Keratinocyte (primary cell): ENCODE data around the gene ATP11A. TPM values are rescaled to one million over a fixed set of nuclear protein-coding genes. Genes with fewer than 3 reads are reported as not detected.

Experiments
- DNase-seq: peaks from one replicate; pipeline ENCODE4 v3.0.0-alpha.2; 2011; ENCODE audit warnings: low read depth, missing footprints, low spot score
- FAIRE-seq: peaks from 2 replicates; lab custom pipeline; 2011; peaks lifted over from hg19 to GRCh38; lab: Jason Lieb, UNC
- H2AFZ ChIP-seq: 2 replicates; pipeline ENCODE4 v1.6.0; 2012; ENCODE audit warnings: low read length, control low read depth, inconsistent platforms; ENCODE audit not compliant: control insufficient read depth
- H3K27ac ChIP-seq: 2 replicates; pipeline ENCODE4 v1.5.1; 2011; ENCODE audit warnings: low read length; ENCODE audit not compliant: control insufficient read depth, insufficient read depth
- H3K27me3 ChIP-seq: 3 replicates; pipeline ENCODE4 v1.6.0; 2011; ENCODE audit warnings: low read length; ENCODE audit not compliant: control insufficient read depth, insufficient read depth; ENCODE audit errors: extremely low read depth
- H3K36me3 ChIP-seq, 2 experiments: 2 replicates in 1 of 2; 3 replicates in 1 of 2; pipeline ENCODE4 v1.5.1; 2011; ENCODE audit warnings: low read length in 2 of 2, mild to moderate bottlenecking in 1 of 2; ENCODE audit not compliant: control insufficient read depth in 2 of 2, insufficient read depth in 2 of 2; ENCODE audit errors: extremely low read depth in 1 of 2
- H3K4me1 ChIP-seq: 3 replicates; pipeline ENCODE4 v1.5.1; 2011; ENCODE audit warnings: low read length; ENCODE audit not compliant: control insufficient read depth, insufficient read depth; ENCODE audit errors: extremely low read depth
- H3K4me2 ChIP-seq: 3 replicates; pipeline ENCODE4 v1.6.0; 2011; ENCODE audit warnings: low read depth, low read length; ENCODE audit not compliant: control insufficient read depth, insufficient read depth; ENCODE audit errors: extremely low read depth
- H3K4me3 ChIP-seq, 3 experiments: fragments of 200-600 bp in 1 of 3; sonication (generic) in 1 of 3; 2 replicates in 2 of 3; 3 replicates in 1 of 3; pipeline ENCODE4 v1.5.1; 2011 to 2016; ENCODE audit warnings: low read length in 3 of 3, mild to moderate bottlenecking in 3 of 3, control low read depth in 2 of 3, inconsistent platforms in 1 of 3, low read depth in 1 of 3, mixed read lengths in 1 of 3, mixed run types in 1 of 3, moderate library complexity in 1 of 3; ENCODE audit not compliant: control insufficient read depth in 2 of 3, insufficient read depth in 2 of 3; ENCODE audit errors: extremely low read depth in 1 of 3
- H3K79me2 ChIP-seq: 2 replicates; pipeline ENCODE4 v1.6.0; 2012; ENCODE audit warnings: low read length; ENCODE audit not compliant: control insufficient read depth, insufficient read depth
- H3K9ac ChIP-seq: 3 replicates; pipeline ENCODE4 v1.6.0; 2011; ENCODE audit warnings: low read length; ENCODE audit not compliant: control insufficient read depth, insufficient read depth; ENCODE audit errors: extremely low read depth
- H3K9me1 ChIP-seq: 3 replicates; pipeline ENCODE4 v1.6.0; 2011; ENCODE audit warnings: low read length; ENCODE audit not compliant: control insufficient read depth, insufficient read depth; ENCODE audit errors: extremely low read depth
- H3K9me3 ChIP-seq: 2 replicates; pipeline ENCODE4 v1.5.1; 2012; ENCODE audit warnings: low read depth, low read length; ENCODE audit not compliant: control insufficient read depth
- H4K20me1 ChIP-seq: 3 replicates; pipeline ENCODE4 v1.6.0; 2011; ENCODE audit warnings: low read length; ENCODE audit not compliant: control insufficient read depth, insufficient read depth; ENCODE audit errors: extremely low read depth
- EZH2 ChIP-seq: IDR thresholded peaks from one replicate; pipeline ENCODE4 v1.6.1; 2012; ENCODE audit warnings: inconsistent platforms, mild to moderate bottlenecking, low read length, moderate library complexity
- dilution Hi-C: fragments of 300-500 bp; cut with MboI; formaldehyde crosslinking; loops from one replicate; pipeline ENCODE4 v1.7.0; 2020; ENCODE audit warnings: low sequenced_read_pairs; ENCODE audit not compliant: extremely low pct_ligation_motif_present
- polyA plus RNA-seq, 5 experiments: library from polyadenylated mRNA; depleted of rRNA in 3 of 5; stranded (reverse) in 3 of 5; stranded (forward) in 1 of 5; unstranded in 1 of 5; fragments of >200 nt; gene quantifications; 1 replicate in 1 of 5; 2 replicates in 3 of 5; 3 replicates in 1 of 5; pipeline versions ENCODE4 v1.2.1 to v1.2.3, GENCODE V29; 2011 to 2012; ENCODE audit warnings: missing spikeins in 2 of 5, low read depth in 1 of 5, low replicate concordance in 1 of 5
- TF ChIP-seq, protein P1 (sequence below), 3 experiments: IDR thresholded peaks in 1 of 3; conservative IDR thresholded peaks in 1 of 3; optimal IDR thresholded peaks in 1 of 3; 2 replicates in 2 of 3; 3 replicates in 1 of 3; pipeline versions ENCODE3 to v1.5.1; 2011; ENCODE audit warnings: low read length in 3 of 3, mild to moderate bottlenecking in 3 of 3, moderate library complexity in 2 of 3, control low read depth in 1 of 3, inconsistent platforms in 1 of 3; ENCODE audit not compliant: insufficient read depth in 2 of 3; ENCODE audit errors: extremely low read depth in 1 of 3

Gene ATP11A
- polyA plus RNA-seq, 1 donor (not counting 4 experiments of a cell fraction or from before 2014, with no cell fraction given): 4.3 TPM

DNA sequence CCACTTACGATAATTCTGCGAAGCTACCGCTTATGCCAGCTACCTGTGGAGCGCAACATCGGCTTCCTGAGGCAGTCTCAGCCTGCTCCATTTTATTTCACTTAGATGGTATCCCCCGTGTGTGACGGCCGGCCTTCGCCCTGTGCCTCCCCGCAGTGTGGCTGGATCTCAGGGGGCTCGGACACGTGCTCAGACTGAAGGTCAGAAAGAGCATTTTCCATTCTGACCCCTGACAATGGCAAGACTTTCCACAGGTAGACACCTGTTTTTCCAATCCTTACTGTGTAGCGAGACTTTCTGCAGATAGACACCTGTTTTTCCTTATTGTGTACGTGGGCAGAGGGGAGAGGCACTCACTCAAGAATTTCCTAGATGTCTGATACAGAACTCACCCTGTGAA is 52.7 kb downstream of the ATP11A start:
- no peak for DNase-seq

GRCh38 chr13:112743451-112744167 is 53.8 kb downstream of the ATP11A start:
- Histone ChIP-seq H3K9ac (no peak overlapping the region), H3K79me2 (peaks cover 15% of the 10 kb centered on the region), H4K20me1 (peaks cover 10% of the 10 kb centered on the region), H3K36me3 (no peaks in the 10 kb centered on the region), H3K9me1 (no peaks in the 10 kb centered on the region), H3K9me3 (no peaks in the 10 kb centered on the region), H3K4me2 (no peak overlapping the region), H3K4me1 (peaks cover 9% of the 10 kb centered on the region), H3K27ac (no peak overlapping the region), H2AFZ (no peak overlapping the region), H3K27me3 (no peaks in the 10 kb centered on the region), H3K4me3 (no peak overlapping the region)
- no peak for FAIRE-seq
- TF ChIP-seq, protein P1, sequence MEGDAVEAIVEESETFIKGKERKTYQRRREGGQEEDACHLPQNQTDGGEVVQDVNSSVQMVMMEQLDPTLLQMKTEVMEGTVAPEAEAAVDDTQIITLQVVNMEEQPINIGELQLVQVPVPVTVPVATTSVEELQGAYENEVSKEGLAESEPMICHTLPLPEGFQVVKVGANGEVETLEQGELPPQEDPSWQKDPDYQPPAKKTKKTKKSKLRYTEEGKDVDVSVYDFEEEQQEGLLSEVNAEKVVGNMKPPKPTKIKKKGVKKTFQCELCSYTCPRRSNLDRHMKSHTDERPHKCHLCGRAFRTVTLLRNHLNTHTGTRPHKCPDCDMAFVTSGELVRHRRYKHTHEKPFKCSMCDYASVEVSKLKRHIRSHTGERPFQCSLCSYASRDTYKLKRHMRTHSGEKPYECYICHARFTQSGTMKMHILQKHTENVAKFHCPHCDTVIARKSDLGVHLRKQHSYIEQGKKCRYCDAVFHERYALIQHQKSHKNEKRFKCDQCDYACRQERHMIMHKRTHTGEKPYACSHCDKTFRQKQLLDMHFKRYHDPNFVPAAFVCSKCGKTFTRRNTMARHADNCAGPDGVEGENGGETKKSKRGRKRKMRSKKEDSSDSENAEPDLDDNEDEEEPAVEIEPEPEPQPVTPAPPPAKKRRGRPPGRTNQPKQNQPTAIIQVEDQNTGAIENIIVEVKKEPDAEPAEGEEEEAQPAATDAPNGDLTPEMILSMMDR (optimal IDR thresholded peaks at IDR 0.05 in 1 of 3, IDR thresholded peaks at IDR 0.05 in 1 of 3, conservative IDR thresholded peaks at IDR 0.05 in 1 of 3; ENCODE audit: extremely low read depth in 1 of 3, insufficient read depth in 2 of 3, low read length in 3 of 3): no peak
- TF ChIP-seq EZH2: no peak
- dilution Hi-C loops: no loop called here
- DNase-seq: no peak

More for the DNA sequence above, 52.7 kb downstream of the ATP11A start:
- dilution Hi-C loops: no loop called here
- TF ChIP-seq, protein P1 (optimal IDR thresholded peaks at IDR 0.05 in 1 of 3, IDR thresholded peaks at IDR 0.05 in 1 of 3, conservative IDR thresholded peaks at IDR 0.05 in 1 of 3; ENCODE audit: extremely low read depth in 1 of 3, insufficient read depth in 2 of 3, low read length in 3 of 3): no peak
- TF ChIP-seq EZH2: no peak
- Histone ChIP-seq H3K36me3 (no peaks in the 10 kb centered on the region), H3K4me2 (no peak overlapping the region), H2AFZ (no peak overlapping the region), H3K9me3 (no peaks in the 10 kb centered on the region), H3K4me1 (peaks cover 9% of the 10 kb centered on the region), H3K9me1 (no peaks in the 10 kb centered on the region), H3K27me3 (no peaks in the 10 kb centered on the region), H3K9ac (no peak overlapping the region), H3K79me2 (peaks cover 15% of the 10 kb centered on the region), H4K20me1 (peaks cover 10% of the 10 kb centered on the region), H3K27ac (no peak overlapping the region), H3K4me3 (no peak overlapping the region)
- FAIRE-seq: no peak
